NCI-H2107 (cell line): ENCODE measurements around the gene FFAR2.

Experiments
- DNase-seq: peaks from one replicate; lab custom pipeline; 2025; lab: John Stamatoyannopoulos, UW

Gene FFAR2

GRCh38 chr19:35486268-35486708, 38.2 kb downstream of the FFAR2 start:
- no peak for DNase-seq

- DNase-seq = no peak
Measured at GRCh38 chr19:35487656-35488182, 39.7 kb downstream of the FFAR2 start.

- DNase-seq = no peak
Measured at GRCh38 chr19:35488677-35489076, 40.6 kb downstream of the FFAR2 start.

GRCh38 chr19:35490364-35490763, 42.3 kb downstream of the FFAR2 start, which contains the start of gene KRTDAP:
KRTDAP (minus strand) TSS chr19:35490464; CDS start chr19:35490442, 22 bp downstream.
- DNase-seq = no peak

GRCh38 chr19:35491836-35492360, 43.8 kb downstream of the FFAR2 start:
- no peak for DNase-seq

GRCh38 chr19:35493971-35494370, 45.9 kb downstream of the FFAR2 start:
- no peak for DNase-seq

GRCh38 chr19:35495107-35496064, 47.3 kb downstream of the FFAR2 start:
- DNase-seq = no peak

GRCh38 chr19:35497406-35497805, 49.3 kb downstream of the FFAR2 start:
- DNase-seq = no peak

GRCh38 chr19:35498220-35498619, 50.2 kb downstream of the FFAR2 start:
- DNase-seq = no peak

GRCh38 chr19:35498984-35499527, 51.0 kb downstream of the FFAR2 start:
- no peak for DNase-seq

GRCh38 chr19:35500611-35501010, 52.6 kb downstream of the FFAR2 start:
- no peak for DNase-seq
